BE2C (cell line): ENCODE results near the gene RBMS3.

Source experiments
- DNase-seq: peaks from one replicate; pipeline ENCODE4 v3.0.0-alpha.2; 2020
- H3K27me3 ChIP-seq: fragments of 250-450 bp; sonication (Bioruptor Pico); 2 replicates; pipeline ENCODE4 v1.5.1; 2020; ENCODE audit warnings: mild to moderate bottlenecking
- H3K36me3 ChIP-seq: fragments of 250-450 bp; sonication (Bioruptor Pico); 2 replicates; pipeline ENCODE4 v1.5.1; 2020; ENCODE audit warnings: mild to moderate bottlenecking
- H3K4me1 ChIP-seq: fragments of 250-450 bp; sonication (Bioruptor Pico); 2 replicates; pipeline ENCODE4 v1.5.1; 2020
- H3K4me3 ChIP-seq: 2 replicates; pipeline ENCODE4 v1.5.1; 2011; ENCODE audit warnings: low read depth, low read length
- H3K9me3 ChIP-seq: fragments of 250-450 bp; sonication (Bioruptor Pico); 2 replicates; pipeline ENCODE4 v1.5.1; 2020
- TF ChIP-seq, protein P1 (sequence below): IDR thresholded peaks from 2 replicates; pipeline ENCODE4 v1.5.1; 2012; ENCODE audit warnings: mild to moderate bottlenecking, low read depth, low read length

The RBMS3 gene

DNA sequence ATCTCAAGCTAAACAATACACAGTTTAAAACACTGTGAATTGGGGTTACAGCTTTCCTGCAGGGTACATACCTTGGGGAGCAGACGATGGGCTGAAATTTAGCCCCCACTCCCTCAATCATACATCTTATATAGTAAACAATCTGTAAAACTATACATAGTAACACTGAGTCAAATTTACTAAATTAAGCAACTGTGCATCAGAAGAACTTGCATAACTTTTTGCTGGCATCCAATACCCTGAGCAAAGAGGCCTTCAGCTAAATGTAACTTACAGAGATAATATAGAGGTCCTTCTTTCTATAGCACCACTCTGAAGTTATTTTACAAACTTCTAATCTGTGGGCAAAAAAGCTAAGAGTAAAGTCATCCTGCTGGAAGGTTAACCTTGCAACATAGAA, 721.9 kb downstream of the RBMS3 start:
- Histone ChIP-seq H3K27me3 (no peaks in the 10 kb centered on the region), H3K9me3 (no peaks in the 10 kb centered on the region), H3K36me3 (no peaks in the 10 kb centered on the region), H3K4me1 (no peaks in the 10 kb centered on the region), H3K4me3 (no peak overlapping the region)
- no peak for DNase-seq
- TF ChIP-seq, protein P1, sequence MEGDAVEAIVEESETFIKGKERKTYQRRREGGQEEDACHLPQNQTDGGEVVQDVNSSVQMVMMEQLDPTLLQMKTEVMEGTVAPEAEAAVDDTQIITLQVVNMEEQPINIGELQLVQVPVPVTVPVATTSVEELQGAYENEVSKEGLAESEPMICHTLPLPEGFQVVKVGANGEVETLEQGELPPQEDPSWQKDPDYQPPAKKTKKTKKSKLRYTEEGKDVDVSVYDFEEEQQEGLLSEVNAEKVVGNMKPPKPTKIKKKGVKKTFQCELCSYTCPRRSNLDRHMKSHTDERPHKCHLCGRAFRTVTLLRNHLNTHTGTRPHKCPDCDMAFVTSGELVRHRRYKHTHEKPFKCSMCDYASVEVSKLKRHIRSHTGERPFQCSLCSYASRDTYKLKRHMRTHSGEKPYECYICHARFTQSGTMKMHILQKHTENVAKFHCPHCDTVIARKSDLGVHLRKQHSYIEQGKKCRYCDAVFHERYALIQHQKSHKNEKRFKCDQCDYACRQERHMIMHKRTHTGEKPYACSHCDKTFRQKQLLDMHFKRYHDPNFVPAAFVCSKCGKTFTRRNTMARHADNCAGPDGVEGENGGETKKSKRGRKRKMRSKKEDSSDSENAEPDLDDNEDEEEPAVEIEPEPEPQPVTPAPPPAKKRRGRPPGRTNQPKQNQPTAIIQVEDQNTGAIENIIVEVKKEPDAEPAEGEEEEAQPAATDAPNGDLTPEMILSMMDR: no peak

DNA sequence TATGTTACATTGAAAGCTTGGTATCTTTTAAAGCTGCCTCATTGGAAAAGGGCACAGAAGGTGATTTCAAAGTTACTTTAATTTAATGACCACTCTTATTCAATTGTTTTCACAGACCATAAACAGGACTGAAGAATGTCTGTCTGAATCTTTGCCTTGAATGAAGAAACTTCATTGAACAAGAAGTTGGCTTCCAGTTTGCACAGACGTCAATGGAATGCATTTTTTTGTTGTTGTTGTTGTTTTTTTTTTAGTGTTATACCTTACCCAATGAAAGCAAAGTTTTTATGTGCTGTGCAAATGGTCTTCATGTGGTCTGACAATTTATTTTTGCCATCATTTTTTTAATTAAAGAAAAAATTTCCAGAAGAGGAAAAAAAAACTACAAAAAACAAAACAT, 722.9 kb downstream of the RBMS3 start:
- Histone ChIP-seq H3K27me3 (no peaks in the 10 kb centered on the region), H3K9me3 (no peaks in the 10 kb centered on the region), H3K4me3 (no peak overlapping the region), H3K36me3 (no peaks in the 10 kb centered on the region), H3K4me1 (no peaks in the 10 kb centered on the region)
- TF ChIP-seq, protein P1: no peak
- DNase-seq: no peak

DNA sequence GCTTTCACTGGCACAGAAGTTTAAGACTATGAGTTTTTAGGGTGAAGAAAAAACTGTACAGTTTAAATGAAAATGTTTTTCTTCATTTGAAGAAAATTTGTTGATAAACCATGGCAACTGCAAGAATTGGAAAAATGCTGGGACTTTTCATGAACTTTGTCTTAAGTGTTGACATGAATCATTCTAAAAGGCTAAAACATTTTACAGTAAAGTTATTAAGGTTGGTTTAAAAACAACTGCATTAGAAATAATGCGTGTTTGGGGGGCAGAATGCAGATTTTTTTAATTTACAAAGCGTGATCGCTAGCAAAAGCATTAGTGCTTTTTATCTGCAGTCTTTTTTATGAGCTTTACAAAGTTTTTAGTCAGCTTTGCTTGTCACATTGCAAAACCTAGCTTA, 723.6 kb downstream of the RBMS3 start:
- Histone ChIP-seq H3K9me3 (no peaks in the 10 kb centered on the region), H3K4me1 (no peaks in the 10 kb centered on the region), H3K27me3 (no peaks in the 10 kb centered on the region), H3K4me3 (no peak overlapping the region), H3K36me3 (no peaks in the 10 kb centered on the region)
- no peak for DNase-seq
- TF ChIP-seq, protein P1: no peak

DNA sequence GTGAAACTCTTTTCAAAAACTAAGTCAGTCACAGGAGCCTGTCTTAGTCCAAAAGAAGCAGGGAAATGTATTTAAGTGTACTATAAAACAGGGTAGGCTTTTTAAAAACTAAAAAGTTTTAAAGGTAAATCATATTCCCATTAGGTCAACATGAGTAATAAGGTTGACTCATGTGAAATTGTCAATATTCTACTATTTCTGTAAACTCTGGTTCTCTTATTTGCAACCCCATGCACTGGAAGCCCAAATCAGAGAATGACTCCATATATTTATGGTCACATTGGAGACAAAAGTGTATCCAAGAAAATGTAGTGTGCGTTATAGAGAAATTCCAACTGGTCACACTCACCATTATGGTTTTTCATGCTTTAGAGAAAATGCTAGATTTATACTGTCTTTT, 725.2 kb downstream of the RBMS3 start:
- TF ChIP-seq, protein P1: no peak
- DNase-seq: no peak

DNA sequence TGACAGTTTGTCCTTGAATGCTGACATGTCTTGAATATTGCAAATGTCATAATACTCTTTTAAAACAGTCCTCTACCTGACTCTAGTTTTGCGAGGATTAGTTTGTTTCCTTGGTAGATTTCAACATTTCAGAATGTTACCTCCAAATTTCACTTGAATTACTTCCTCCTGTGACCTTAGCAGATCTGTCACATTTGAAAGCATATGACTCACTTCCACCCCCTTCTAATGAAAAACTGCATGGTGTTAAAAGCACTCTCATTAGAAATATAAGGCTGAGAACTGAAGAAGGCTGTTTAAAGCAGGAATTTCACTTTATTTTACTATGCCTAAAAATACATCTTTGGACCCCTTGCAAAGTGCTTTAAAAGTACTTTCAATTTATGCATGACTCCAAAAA, 726.8 kb downstream of the RBMS3 start:
- TF ChIP-seq, protein P1: no peak
- H3K27me3 ChIP-seq: no peaks in the 10 kb centered on the region
- no peak overlapping the region for H3K4me3 ChIP-seq
- no peaks in the 10 kb centered on the region for H3K36me3 ChIP-seq
- DNase-seq: no peak
- H3K4me1 ChIP-seq: no peaks in the 10 kb centered on the region
- H3K9me3 ChIP-seq: no peaks in the 10 kb centered on the region

More for the DNA sequence above, 725.2 kb downstream of the RBMS3 start:
- H3K4me1 ChIP-seq: no peaks in the 10 kb centered on the region
- H3K4me3 ChIP-seq: no peak overlapping the region
- no peaks in the 10 kb centered on the region for H3K9me3 ChIP-seq
- no peaks in the 10 kb centered on the region for H3K27me3 ChIP-seq
- no peaks in the 10 kb centered on the region for H3K36me3 ChIP-seq

DNA sequence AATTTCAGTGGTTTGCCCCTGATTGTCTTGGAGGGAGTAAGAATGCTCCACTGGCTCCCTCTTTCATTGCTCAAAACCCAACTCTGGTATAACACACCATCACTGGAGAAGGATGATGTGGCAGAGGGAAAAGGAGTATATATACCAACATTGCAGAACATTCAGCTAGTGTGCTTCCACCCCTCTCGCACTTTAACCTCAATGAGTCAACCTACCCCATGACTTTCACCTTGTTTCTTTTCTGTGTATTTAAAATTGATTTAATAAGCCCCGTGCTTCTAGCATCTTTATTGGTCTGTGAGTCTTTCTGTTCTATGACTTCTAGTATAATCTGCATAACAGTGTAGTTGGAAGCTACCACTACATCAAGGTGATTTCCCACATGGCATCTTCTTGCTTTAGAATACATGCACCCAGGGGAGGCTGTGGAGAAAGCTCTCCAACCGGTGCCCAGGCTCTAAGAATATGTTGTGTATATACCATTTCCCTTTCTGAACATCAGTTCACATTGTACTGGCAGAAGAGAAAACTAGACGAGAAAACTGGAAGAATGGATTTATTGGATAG, 730.4 kb downstream of the RBMS3 start:
- H3K36me3 ChIP-seq: no peaks in the 10 kb centered on the region
- no peak for DNase-seq

More for the DNA sequence above, 730.4 kb downstream of the RBMS3 start:
- TF ChIP-seq, protein P1: no peak
- no peaks in the 10 kb centered on the region for H3K9me3 ChIP-seq
- H3K27me3 ChIP-seq: no peaks in the 10 kb centered on the region
- H3K4me3 ChIP-seq: no peak overlapping the region
- H3K4me1 ChIP-seq: no peaks in the 10 kb centered on the region
